ENCODE measurements around the gene SLC16A12. TPM values are rescaled to one million over a fixed set of nuclear protein-coding genes. Genes with fewer than 3 reads are reported as not detected.

SLC16A12 gene
- total RNA-seq, 1 experiment from 2014 or later: 10.9 TPM

DNA sequence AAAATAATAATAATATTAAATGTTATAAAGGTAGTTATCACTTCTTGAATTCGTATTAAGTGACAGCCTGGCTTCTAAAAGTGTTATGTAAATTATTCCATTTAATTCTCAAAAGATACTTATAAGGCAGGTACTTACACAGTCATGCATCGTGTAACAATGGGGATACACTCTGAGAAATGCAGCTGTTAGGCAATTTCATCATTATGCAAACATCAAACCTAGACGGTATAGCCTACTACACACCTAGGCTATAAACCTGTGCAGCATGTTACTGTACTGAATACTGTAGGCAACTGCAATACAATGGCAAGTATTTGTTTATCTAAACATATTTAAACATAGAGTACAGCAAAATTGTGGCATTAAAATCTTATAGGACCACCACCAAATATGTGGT, 141.5 kb downstream of the SLC16A12 start:
- no peak for DNase-seq (ENCODE audit: low spot score)
- Mint-ChIP-seq H3K27me3 (ENCODE audit: low read depth) (no peaks in the 10 kb centered on the region), H3K36me3 (peaks cover 15% of the 10 kb centered on the region), H3K4me1 (peaks cover 12% of the 10 kb centered on the region), H3K27ac (no peak overlapping the region), H3K4me3 (no peak overlapping the region), H3K9me3 (peaks cover 29% of the 10 kb centered on the region)
- POLR2A ChIA-PET: no interaction called here
- ATAC-seq: no peak
- CTCF ChIA-PET: interaction anchor here (1.3 kb wide), 1 partner anchor 20 kb away, joined by 3 read pairs; the partner anchor contains the start of gene IFIT5
- TF ChIP-seq NR3C1 (CRISPR knock-in tag; conservative IDR thresholded peaks at IDR 0.05; ENCODE audit: low read depth) (no peak), OVOL2 (CRISPR knock-in tag; IDR thresholded peaks at IDR 0.05; ENCODE audit: borderline replicate concordance) (no peak), NFATC4 (CRISPR knock-in tag; IDR thresholded peaks at IDR 0.05) (no peak), ATF1 (CRISPR knock-in tag; IDR thresholded peaks at IDR 0.05) (no peak), ZNF671 (CRISPR knock-in tag; IDR thresholded peaks at IDR 0.05) (no peak), GTF2I (CRISPR knock-in tag; conservative IDR thresholded peaks at IDR 0.05) (no peak), ZNF121 (CRISPR knock-in tag; IDR thresholded peaks at IDR 0.05) (no peak)
- TF ChIP-seq, protein P1, sequence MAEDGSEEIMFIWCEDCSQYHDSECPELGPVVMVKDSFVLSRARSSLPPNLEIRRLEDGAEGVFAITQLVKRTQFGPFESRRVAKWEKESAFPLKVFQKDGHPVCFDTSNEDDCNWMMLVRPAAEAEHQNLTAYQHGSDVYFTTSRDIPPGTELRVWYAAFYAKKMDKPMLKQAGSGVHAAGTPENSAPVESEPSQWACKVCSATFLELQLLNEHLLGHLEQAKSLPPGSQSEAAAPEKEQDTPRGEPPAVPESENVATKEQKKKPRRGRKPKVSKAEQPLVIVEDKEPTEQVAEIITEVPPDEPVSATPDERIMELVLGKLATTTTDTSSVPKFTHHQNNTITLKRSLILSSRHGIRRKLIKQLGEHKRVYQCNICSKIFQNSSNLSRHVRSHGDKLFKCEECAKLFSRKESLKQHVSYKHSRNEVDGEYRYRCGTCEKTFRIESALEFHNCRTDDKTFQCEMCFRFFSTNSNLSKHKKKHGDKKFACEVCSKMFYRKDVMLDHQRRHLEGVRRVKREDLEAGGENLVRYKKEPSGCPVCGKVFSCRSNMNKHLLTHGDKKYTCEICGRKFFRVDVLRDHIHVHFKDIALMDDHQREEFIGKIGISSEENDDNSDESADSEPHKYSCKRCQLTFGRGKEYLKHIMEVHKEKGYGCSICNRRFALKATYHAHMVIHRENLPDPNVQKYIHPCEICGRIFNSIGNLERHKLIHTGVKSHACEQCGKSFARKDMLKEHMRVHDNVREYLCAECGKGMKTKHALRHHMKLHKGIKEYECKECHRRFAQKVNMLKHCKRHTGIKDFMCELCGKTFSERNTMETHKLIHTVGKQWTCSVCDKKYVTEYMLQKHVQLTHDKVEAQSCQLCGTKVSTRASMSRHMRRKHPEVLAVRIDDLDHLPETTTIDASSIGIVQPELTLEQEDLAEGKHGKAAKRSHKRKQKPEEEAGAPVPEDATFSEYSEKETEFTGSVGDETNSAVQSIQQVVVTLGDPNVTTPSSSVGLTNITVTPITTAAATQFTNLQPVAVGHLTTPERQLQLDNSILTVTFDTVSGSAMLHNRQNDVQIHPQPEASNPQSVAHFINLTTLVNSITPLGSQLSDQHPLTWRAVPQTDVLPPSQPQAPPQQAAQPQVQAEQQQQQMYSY (CRISPR knock-in tag; IDR thresholded peaks at IDR 0.05): no peak
- TF ChIP-seq, protein P2, sequence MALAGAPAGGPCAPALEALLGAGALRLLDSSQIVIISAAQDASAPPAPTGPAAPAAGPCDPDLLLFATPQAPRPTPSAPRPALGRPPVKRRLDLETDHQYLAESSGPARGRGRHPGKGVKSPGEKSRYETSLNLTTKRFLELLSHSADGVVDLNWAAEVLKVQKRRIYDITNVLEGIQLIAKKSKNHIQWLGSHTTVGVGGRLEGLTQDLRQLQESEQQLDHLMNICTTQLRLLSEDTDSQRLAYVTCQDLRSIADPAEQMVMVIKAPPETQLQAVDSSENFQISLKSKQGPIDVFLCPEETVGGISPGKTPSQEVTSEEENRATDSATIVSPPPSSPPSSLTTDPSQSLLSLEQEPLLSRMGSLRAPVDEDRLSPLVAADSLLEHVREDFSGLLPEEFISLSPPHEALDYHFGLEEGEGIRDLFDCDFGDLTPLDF (CRISPR knock-in tag; IDR thresholded peaks at IDR 0.05): no peak

DNA sequence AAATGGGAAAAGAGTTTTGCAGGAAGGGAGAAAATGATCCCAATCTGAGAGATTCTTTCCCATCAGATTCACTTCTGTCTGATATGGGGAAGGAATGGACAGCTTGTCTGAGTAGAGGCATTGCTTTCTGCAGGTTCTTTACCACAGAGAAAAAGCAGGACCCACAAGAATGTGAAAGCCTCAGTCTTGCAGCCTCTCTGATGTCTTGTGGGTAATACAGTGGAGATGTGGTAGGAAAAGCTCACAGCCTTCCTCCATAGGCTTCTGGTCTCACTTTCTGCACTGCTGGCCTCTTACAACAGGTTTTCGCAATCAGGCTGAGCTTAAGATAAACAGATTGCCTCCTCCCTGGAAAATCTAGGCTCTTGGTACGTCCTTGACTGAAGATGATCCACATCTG, 142.4 kb downstream of the SLC16A12 start:
- Mint-ChIP-seq H3K27ac (peak overlapping the region; percentile 98; the same call in 1 of the 2 replicates), H3K4me3 (peak overlapping the region; percentile 71; the same call in 1 of the 2 replicates), H3K9me3 (peaks cover 19% of the 10 kb centered on the region), H3K27me3 (ENCODE audit: low read depth) (no peaks in the 10 kb centered on the region), H3K4me1 (peaks cover 15% of the 10 kb centered on the region), H3K36me3 (peaks cover 6% of the 10 kb centered on the region)
- ChIA-PET CTCF (interaction anchor here (0.6 to 1.3 kb wide), 4 partner anchors 21 to 665 kb away, joined by 3 read pairs; partner anchors contain the start of gene IFIT5), POLR2A (no interaction called here)
- no peak for ATAC-seq
- no peak for DNase-seq (ENCODE audit: low spot score)
- TF ChIP-seq ZNF263 (CRISPR knock-in tag; IDR thresholded peaks at IDR 0.05; ENCODE audit: low read depth): no peak
- TF ChIP-seq, protein P1 (CRISPR knock-in tag; IDR thresholded peaks at IDR 0.05): 0 out of 2 replicates have a peak, but pooled peaks have one; percentile 15

DNA sequence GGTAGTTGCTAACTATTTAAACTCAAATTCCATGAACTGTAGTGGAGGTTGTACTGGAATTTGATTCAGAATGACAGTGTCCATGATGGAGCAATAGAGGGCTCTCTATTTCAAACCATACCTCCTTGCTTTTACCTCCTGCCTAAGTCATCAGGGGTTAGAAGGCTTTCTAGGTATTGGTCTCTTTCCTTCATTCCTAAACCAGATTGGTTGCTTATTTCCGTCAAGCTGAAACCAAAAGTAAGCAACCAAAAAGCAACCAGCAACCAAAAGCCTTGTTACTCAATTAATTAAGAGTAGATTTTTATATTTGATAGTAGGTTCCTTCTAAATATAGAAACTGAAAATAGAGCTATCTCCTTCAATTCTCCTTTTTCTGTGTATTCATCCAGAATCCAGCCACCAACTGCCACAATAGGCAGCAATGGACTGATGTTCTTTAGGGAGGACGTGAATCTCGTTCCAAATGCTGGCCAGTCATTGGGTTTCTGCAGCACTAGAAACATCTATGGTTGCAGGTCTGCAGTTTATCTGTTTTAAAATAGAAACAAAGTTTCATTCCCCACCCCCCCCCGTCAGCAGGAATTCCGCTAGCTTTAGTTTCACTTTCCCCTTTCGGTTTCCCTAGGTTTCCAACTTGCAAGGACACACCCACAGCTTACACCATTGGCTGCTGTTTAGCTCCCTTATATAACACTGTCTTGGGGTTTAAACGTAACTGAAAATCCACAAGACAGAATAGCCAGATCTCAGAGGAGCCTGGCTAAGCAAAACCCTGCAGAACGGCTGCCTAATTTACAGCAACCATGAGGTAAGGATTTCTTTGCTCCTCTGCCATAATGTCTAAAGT, 143.3 kb downstream of the SLC16A12 start, which contains the start of gene IFIT1:
Gene IFIT1, plus strand, starts transcription at position 717 of the 850 bp plus-strand sequence. Its CDS starts 90 bp downstream, at position 807.
- DNase-seq (ENCODE audit: low spot score) (no peak), ATAC-seq (peak; percentile 88)
- peaks cover 12% of the 10 kb centered on the region for H3K9me3 Mint-ChIP-seq
- CTCF ChIA-PET: interaction anchor here (0.6 to 1.2 kb wide), 7 partner anchors 23 to 664 kb away, joined by 3 to 6 read pairs (median 3); no protein-coding TSS in a partner anchor
- H3K36me3 Mint-ChIP-seq: peaks cover 2% of the 10 kb centered on the region
- POLR2A ChIA-PET: no interaction called here
- H3K4me3 Mint-ChIP-seq: peak within 1 kb of the TSS; percentile 71
- peak within 1 kb of the TSS; percentile 98 for H3K27ac Mint-ChIP-seq
- TF ChIP-seq, protein P3, sequence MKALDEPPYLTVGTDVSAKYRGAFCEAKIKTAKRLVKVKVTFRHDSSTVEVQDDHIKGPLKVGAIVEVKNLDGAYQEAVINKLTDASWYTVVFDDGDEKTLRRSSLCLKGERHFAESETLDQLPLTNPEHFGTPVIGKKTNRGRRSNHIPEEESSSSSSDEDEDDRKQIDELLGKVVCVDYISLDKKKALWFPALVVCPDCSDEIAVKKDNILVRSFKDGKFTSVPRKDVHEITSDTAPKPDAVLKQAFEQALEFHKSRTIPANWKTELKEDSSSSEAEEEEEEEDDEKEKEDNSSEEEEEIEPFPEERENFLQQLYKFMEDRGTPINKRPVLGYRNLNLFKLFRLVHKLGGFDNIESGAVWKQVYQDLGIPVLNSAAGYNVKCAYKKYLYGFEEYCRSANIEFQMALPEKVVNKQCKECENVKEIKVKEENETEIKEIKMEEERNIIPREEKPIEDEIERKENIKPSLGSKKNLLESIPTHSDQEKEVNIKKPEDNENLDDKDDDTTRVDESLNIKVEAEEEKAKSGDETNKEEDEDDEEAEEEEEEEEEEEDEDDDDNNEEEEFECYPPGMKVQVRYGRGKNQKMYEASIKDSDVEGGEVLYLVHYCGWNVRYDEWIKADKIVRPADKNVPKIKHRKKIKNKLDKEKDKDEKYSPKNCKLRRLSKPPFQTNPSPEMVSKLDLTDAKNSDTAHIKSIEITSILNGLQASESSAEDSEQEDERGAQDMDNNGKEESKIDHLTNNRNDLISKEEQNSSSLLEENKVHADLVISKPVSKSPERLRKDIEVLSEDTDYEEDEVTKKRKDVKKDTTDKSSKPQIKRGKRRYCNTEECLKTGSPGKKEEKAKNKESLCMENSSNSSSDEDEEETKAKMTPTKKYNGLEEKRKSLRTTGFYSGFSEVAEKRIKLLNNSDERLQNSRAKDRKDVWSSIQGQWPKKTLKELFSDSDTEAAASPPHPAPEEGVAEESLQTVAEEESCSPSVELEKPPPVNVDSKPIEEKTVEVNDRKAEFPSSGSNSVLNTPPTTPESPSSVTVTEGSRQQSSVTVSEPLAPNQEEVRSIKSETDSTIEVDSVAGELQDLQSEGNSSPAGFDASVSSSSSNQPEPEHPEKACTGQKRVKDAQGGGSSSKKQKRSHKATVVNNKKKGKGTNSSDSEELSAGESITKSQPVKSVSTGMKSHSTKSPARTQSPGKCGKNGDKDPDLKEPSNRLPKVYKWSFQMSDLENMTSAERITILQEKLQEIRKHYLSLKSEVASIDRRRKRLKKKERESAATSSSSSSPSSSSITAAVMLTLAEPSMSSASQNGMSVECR (CRISPR knock-in tag; IDR thresholded peaks at IDR 0.05; ENCODE audit: borderline replicate concordance): no peak
- TF ChIP-seq, protein P4, sequence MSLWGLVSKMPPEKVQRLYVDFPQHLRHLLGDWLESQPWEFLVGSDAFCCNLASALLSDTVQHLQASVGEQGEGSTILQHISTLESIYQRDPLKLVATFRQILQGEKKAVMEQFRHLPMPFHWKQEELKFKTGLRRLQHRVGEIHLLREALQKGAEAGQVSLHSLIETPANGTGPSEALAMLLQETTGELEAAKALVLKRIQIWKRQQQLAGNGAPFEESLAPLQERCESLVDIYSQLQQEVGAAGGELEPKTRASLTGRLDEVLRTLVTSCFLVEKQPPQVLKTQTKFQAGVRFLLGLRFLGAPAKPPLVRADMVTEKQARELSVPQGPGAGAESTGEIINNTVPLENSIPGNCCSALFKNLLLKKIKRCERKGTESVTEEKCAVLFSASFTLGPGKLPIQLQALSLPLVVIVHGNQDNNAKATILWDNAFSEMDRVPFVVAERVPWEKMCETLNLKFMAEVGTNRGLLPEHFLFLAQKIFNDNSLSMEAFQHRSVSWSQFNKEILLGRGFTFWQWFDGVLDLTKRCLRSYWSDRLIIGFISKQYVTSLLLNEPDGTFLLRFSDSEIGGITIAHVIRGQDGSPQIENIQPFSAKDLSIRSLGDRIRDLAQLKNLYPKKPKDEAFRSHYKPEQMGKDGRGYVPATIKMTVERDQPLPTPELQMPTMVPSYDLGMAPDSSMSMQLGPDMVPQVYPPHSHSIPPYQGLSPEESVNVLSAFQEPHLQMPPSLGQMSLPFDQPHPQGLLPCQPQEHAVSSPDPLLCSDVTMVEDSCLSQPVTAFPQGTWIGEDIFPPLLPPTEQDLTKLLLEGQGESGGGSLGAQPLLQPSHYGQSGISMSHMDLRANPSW (CRISPR knock-in tag; conservative IDR thresholded peaks at IDR 0.05; ENCODE audit: low read depth): no peak
- TF ChIP-seq FOXK1 (CRISPR knock-in tag; IDR thresholded peaks at IDR 0.05) (no peak), PRRX2 (CRISPR knock-in tag; IDR thresholded peaks at IDR 0.05) (no peak)
- peaks cover 15% of the 10 kb centered on the region for H3K4me1 Mint-ChIP-seq
- no peaks in the 10 kb centered on the region for H3K27me3 Mint-ChIP-seq (ENCODE audit: low read depth)
